Type B pancreatic cell (in vitro differentiated cells): ENCODE data around the gene RAB3A. TPM values are rescaled to one million over a fixed set of nuclear protein-coding genes. Genes with fewer than 3 reads are reported as not detected.

Source experiments
- DNase-seq: peaks from one replicate; pipeline ENCODE4 v3.0.0; 2021; ENCODE audit warnings: mixed read lengths; ENCODE audit not compliant: unreplicated experiment; ENCODE audit errors: extremely low spot score
- H3K27ac Mint-ChIP-seq: 2 replicates; pipeline ENCODE4 v1.8.0; 2021; ENCODE audit warnings: mild to moderate bottlenecking, mixed read lengths
- H3K27me3 Mint-ChIP-seq: 2 replicates; pipeline ENCODE4 v1.8.0; 2021; ENCODE audit warnings: mixed read lengths
- H3K36me3 Mint-ChIP-seq: 2 replicates; pipeline ENCODE4 v1.8.0; 2021; ENCODE audit warnings: mixed read lengths
- H3K4me1 Mint-ChIP-seq: one replicate; pipeline ENCODE4 v1.8.0; 2021; ENCODE audit warnings: mixed read lengths; ENCODE audit not compliant: unreplicated experiment
- H3K4me3 Mint-ChIP-seq: 2 replicates; pipeline ENCODE4 v1.8.0; 2021; ENCODE audit warnings: mild to moderate bottlenecking, mixed read lengths
- H3K9me3 Mint-ChIP-seq: 2 replicates; pipeline ENCODE4 v1.8.0; 2021; ENCODE audit warnings: mixed read lengths
- total RNA-seq: library from RNA; stranded (reverse); gene quantifications from 2 replicates; pipeline ENCODE4 v1.2.1, GENCODE V29; 2021; ENCODE audit warnings: low replicate concordance
- TF ChIP-seq, protein P1 (sequence below): fragments of 200-600 bp; sonication (generic); conservative IDR thresholded peaks from 2 replicates; pipeline ENCODE4 v1.5.0; 2021; ENCODE audit warnings: antibody characterized with exemption, mild to moderate bottlenecking

Gene RAB3A
- total RNA-seq, 1 donor from 2014 or later: 8.7 TPM

DNA sequence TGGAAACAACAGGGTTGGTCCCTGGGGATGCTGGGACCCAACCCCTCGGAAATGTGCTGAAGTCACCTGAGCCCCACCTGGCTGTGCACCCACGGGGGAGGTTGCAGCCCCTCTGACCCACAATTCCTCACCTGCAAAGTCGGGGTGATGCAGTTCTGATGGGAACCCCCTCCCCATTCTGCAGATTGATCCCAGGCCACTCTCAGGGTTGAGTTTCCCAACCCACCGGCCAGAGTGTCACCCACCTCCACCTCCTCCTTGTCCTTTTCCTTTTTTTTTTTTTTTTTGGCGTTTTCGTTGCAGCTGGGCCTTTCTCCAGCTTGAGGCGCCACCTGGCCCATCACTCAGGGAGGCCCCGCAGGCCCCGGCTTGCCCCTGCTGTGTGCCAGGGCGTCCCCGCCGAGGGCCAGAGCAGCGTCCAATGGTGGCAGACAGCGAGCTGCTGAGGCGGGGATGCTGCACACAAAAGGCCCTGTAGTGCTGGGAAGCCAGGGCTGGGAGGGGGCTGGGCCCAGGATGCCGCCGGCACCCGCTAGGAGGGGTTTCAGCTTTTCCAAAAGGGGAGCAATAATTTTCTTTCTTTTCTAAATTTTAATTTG lies 46.3 kb downstream of the RAB3A start:
- Mint-ChIP-seq H3K9me3 (no peaks in the 10 kb centered on the region), H3K36me3 (no peaks in the 10 kb centered on the region), H3K4me1 (peaks cover 21% of the 10 kb centered on the region), H3K4me3 (peak overlapping the region; percentile 49), H3K27ac (no peak overlapping the region), H3K27me3 (no peaks in the 10 kb centered on the region)
- TF ChIP-seq, protein P1, sequence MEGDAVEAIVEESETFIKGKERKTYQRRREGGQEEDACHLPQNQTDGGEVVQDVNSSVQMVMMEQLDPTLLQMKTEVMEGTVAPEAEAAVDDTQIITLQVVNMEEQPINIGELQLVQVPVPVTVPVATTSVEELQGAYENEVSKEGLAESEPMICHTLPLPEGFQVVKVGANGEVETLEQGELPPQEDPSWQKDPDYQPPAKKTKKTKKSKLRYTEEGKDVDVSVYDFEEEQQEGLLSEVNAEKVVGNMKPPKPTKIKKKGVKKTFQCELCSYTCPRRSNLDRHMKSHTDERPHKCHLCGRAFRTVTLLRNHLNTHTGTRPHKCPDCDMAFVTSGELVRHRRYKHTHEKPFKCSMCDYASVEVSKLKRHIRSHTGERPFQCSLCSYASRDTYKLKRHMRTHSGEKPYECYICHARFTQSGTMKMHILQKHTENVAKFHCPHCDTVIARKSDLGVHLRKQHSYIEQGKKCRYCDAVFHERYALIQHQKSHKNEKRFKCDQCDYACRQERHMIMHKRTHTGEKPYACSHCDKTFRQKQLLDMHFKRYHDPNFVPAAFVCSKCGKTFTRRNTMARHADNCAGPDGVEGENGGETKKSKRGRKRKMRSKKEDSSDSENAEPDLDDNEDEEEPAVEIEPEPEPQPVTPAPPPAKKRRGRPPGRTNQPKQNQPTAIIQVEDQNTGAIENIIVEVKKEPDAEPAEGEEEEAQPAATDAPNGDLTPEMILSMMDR: no peak
- DNase-seq: no peak

- Mint-ChIP-seq H3K27ac (no peak overlapping the region), H3K4me1 (peaks cover 26% of the 10 kb centered on the region), H3K36me3 (no peaks in the 10 kb centered on the region), H3K27me3 (no peaks in the 10 kb centered on the region), H3K9me3 (no peaks in the 10 kb centered on the region), H3K4me3 (no peak overlapping the region)
- DNase-seq: no peak
- TF ChIP-seq, protein P1: no peak
Measured at GRCh38 chr19:18156841-18157464, 46.9 kb downstream of the RAB3A start.

DNA sequence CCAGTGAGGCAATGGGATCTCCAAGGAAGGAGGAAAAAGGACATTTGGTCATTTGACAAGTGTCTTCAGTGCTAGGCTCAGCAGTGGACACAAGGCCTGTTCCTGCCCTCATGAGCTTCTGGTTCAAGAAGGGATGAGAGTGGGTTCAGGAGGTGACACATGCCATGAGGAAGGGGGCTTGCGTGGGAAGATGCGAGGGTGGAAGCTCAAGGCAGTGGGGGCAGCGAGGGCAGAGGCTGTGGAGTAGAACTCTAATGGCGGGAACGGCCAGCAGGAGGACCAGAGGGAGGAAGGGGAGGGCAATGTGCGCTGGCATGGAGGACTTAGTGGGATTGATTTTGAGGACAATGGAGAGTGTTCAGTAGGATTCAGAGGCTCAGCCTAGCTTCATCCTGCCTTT lies 47.6 kb downstream of the RAB3A start:
- Mint-ChIP-seq H3K4me1 (peaks cover 26% of the 10 kb centered on the region), H3K9me3 (no peaks in the 10 kb centered on the region), H3K36me3 (no peaks in the 10 kb centered on the region), H3K27ac (no peak overlapping the region), H3K27me3 (no peaks in the 10 kb centered on the region), H3K4me3 (peak overlapping the region; percentile 26)
- no peak for DNase-seq
- TF ChIP-seq, protein P1: no peak

GRCh38 chr19:18155095-18156087 lies 48.5 kb downstream of the RAB3A start:
- no peaks in the 10 kb centered on the region for H3K9me3 Mint-ChIP-seq
- no peak overlapping the region for H3K27ac Mint-ChIP-seq
- no peaks in the 10 kb centered on the region for H3K36me3 Mint-ChIP-seq
- peak overlapping the region; percentile 28 for H3K4me3 Mint-ChIP-seq
- DNase-seq: no peak
- no peaks in the 10 kb centered on the region for H3K27me3 Mint-ChIP-seq
- TF ChIP-seq, protein P1: no peak
- H3K4me1 Mint-ChIP-seq: peaks cover 25% of the 10 kb centered on the region

GRCh38 chr19:18153556-18154134 lies 50.2 kb downstream of the RAB3A start:
- no peaks in the 10 kb centered on the region for H3K9me3 Mint-ChIP-seq
- TF ChIP-seq, protein P1: no peak
- H3K27ac Mint-ChIP-seq: peak overlapping the region; percentile 79
- DNase-seq: no peak
- peak overlapping the region; percentile 94 for H3K4me3 Mint-ChIP-seq
- H3K36me3 Mint-ChIP-seq: no peaks in the 10 kb centered on the region
- peaks cover 23% of the 10 kb centered on the region for H3K4me1 Mint-ChIP-seq
- no peaks in the 10 kb centered on the region for H3K27me3 Mint-ChIP-seq
